Peyer's patch (tissue), 4 donors: ENCODE data around the gene MUSTN1. TPM values are rescaled to one million over a fixed set of nuclear protein-coding genes. Genes with fewer than 3 reads are reported as not detected.

ENCODE experiments used
- DNase-seq, 3 donors: peaks; one replicate each; pipeline ENCODE4 v3.0.0-alpha.2; 2017 to 2019
- H3K27ac ChIP-seq, 4 donors: fragments of 200-600 bp; sonication (generic); one replicate each; pipeline ENCODE4 v1.5.1; 2016 to 2019
- H3K27me3 ChIP-seq, 2 donors: fragments of 200-600 bp; sonication (generic); one replicate each; pipeline ENCODE4 v1.5.1; 2019
- H3K36me3 ChIP-seq, 3 donors: fragments of 200-600 bp; sonication (generic); one replicate each; pipeline ENCODE4 v1.5.1; 2016 to 2019
- H3K4me1 ChIP-seq, 4 donors: fragments of 200-600 bp; sonication (generic); one replicate each; pipeline ENCODE4 v1.5.1; 2016 to 2019
- H3K4me3 ChIP-seq, 4 donors: fragments of 200-600 bp; sonication (generic); 1 replicate in 3 of 4; 2 replicates in 1 of 4; pipeline ENCODE4 v1.5.1; 2016 to 2019; ENCODE audit warnings: mild to moderate bottlenecking in 1 of 4
- H3K9me3 ChIP-seq, 4 donors: fragments of 200-600 bp; sonication (generic); one replicate each; pipeline ENCODE4 v1.5.1; 2016 to 2019; ENCODE audit warnings: mild to moderate bottlenecking in 1 of 4
- CTCF ChIP-seq, 6 experiments: fragments of 450-650 bp in 4 of 6; fragments of 200-600 bp in 2 of 6; sonication (generic) in 1 of 6; IDR thresholded peaks; one replicate each; pipeline ENCODE4 v1.5.1; 2017 to 2019; ENCODE audit warnings: antibody characterized with exemption in 6 of 6, mild to moderate bottlenecking in 3 of 6, moderate library complexity in 1 of 6
- POLR2A ChIP-seq, 2 donors: fragments of 450-650 bp; IDR thresholded peaks; one replicate each; pipeline ENCODE4 v1.5.1; 2017; ENCODE audit warnings: antibody characterized with exemption in 2 of 2, mild to moderate bottlenecking in 2 of 2, moderate library complexity in 2 of 2
- total RNA-seq, 4 donors: library from RNA; depleted of rRNA; stranded (reverse); fragments of >200 nt; gene quantifications; one replicate each; pipeline ENCODE4 v1.1.0, GENCODE V29; 2016

MUSTN1 gene
- total RNA-seq, 4 donors from 2014 or later = 2.3 to 28.9 (median 11.9) TPM

- DNase-seq = no peak
- no peak for TF ChIP-seq POLR2A (IDR thresholded peaks at IDR 0.05)
- TF ChIP-seq CTCF (IDR thresholded peaks at IDR 0.05) = no peak
- no peak overlapping the region for H3K4me3 ChIP-seq
- no peaks in the 10 kb centered on the region for H3K36me3 ChIP-seq
- H3K27ac ChIP-seq = no peak overlapping the region
- no peaks in the 10 kb centered on the region for H3K27me3 ChIP-seq
- no peaks in the 10 kb centered on the region for H3K4me1 ChIP-seq
- no peaks in the 10 kb centered on the region for H3K9me3 ChIP-seq
Observed at GRCh38 chr3:52813810-52814209, 21.0 kb downstream of the MUSTN1 start.

GRCh38 chr3:52811452-52812011, 23.3 kb downstream of the MUSTN1 start:
- H3K36me3 ChIP-seq = no peaks in the 10 kb centered on the region
- H3K9me3 ChIP-seq = no peaks in the 10 kb centered on the region
- H3K4me1 ChIP-seq = no peaks in the 10 kb centered on the region
- H3K27ac ChIP-seq = no peak overlapping the region
- no peaks in the 10 kb centered on the region for H3K27me3 ChIP-seq
- no peak overlapping the region for H3K4me3 ChIP-seq
- no peak for DNase-seq
- TF ChIP-seq POLR2A (IDR thresholded peaks at IDR 0.05) (no peak), CTCF (IDR thresholded peaks at IDR 0.05) (no peak)

- H3K4me1 ChIP-seq = no peaks in the 10 kb centered on the region
- TF ChIP-seq CTCF (IDR thresholded peaks at IDR 0.05) = no peak
- no peak for TF ChIP-seq POLR2A (IDR thresholded peaks at IDR 0.05)
- no peaks in the 10 kb centered on the region for H3K27me3 ChIP-seq
- H3K4me3 ChIP-seq = no peak overlapping the region
- no peak overlapping the region for H3K27ac ChIP-seq
- no peaks in the 10 kb centered on the region for H3K9me3 ChIP-seq
- DNase-seq = no peak
- no peaks in the 10 kb centered on the region for H3K36me3 ChIP-seq
Observed at GRCh38 chr3:52810923-52811322, 23.9 kb downstream of the MUSTN1 start.

- no peak for DNase-seq
- no peaks in the 10 kb centered on the region for H3K27me3 ChIP-seq
- H3K9me3 ChIP-seq = no peaks in the 10 kb centered on the region
- no peaks in the 10 kb centered on the region for H3K36me3 ChIP-seq
- no peak overlapping the region for H3K4me3 ChIP-seq
- H3K27ac ChIP-seq = no peak overlapping the region
- H3K4me1 ChIP-seq = no peaks in the 10 kb centered on the region
- TF ChIP-seq CTCF (IDR thresholded peaks at IDR 0.05) = no peak
- TF ChIP-seq POLR2A (IDR thresholded peaks at IDR 0.05) = no peak
Observed at GRCh38 chr3:52809662-52810377, 25.0 kb downstream of the MUSTN1 start.

GRCh38 chr3:52809149-52809548, 25.7 kb downstream of the MUSTN1 start:
- H3K27ac ChIP-seq = no peak overlapping the region
- H3K27me3 ChIP-seq = no peaks in the 10 kb centered on the region
- H3K36me3 ChIP-seq = no peaks in the 10 kb centered on the region
- TF ChIP-seq POLR2A (IDR thresholded peaks at IDR 0.05) (no peak), CTCF (IDR thresholded peaks at IDR 0.05) (no peak)
- H3K4me1 ChIP-seq = no peaks in the 10 kb centered on the region
- no peak overlapping the region for H3K4me3 ChIP-seq
- H3K9me3 ChIP-seq = no peaks in the 10 kb centered on the region
- DNase-seq = no peak
